Lung (tissue), 12 donors: Measurements from ENCODE around the gene KDM4E. TPM values are rescaled to one million over a fixed set of nuclear protein-coding genes. Genes with fewer than 3 reads are reported as not detected.

Experiments used
- ATAC-seq: fragments of 200-7000 bp; cut with Tn5 transposase; one replicate; pipeline ENCODE4 v1.9.1; 2020; ENCODE audit warnings: moderate number of reproducible peaks; ENCODE audit not compliant: insufficient read depth, low FRiP score
- DNase-seq, 3 donors: peaks; one replicate each; pipeline ENCODE4 v3.0.0-alpha.2; 2013 to 2017
- H3K27ac ChIP-seq, 2 donors: one replicate each; pipeline ENCODE4 v1.5.1; 2013; ENCODE audit warnings: mild to moderate bottlenecking in 2 of 2, moderate library complexity in 2 of 2, control low read depth in 1 of 2, inconsistent platforms in 1 of 2, low read depth in 1 of 2, low read length in 1 of 2
- H3K27me3 ChIP-seq, 3 donors: one replicate each; pipeline ENCODE4 v1.5.1; 2013; ENCODE audit warnings: low read length in 2 of 3; ENCODE audit not compliant: control insufficient read depth in 3 of 3, insufficient read depth in 3 of 3
- H3K36me3 ChIP-seq, 4 donors: one replicate each; pipeline ENCODE4 v1.5.1; 2013; ENCODE audit warnings: low read length in 4 of 4, mild to moderate bottlenecking in 1 of 4, moderate library complexity in 1 of 4; ENCODE audit not compliant: control insufficient read depth in 4 of 4, insufficient read depth in 4 of 4
- H3K4me1 ChIP-seq, 5 donors: one replicate each; pipeline ENCODE4 v1.5.1; 2013; ENCODE audit warnings: low read length in 5 of 5, mild to moderate bottlenecking in 2 of 5, moderate library complexity in 1 of 5; ENCODE audit not compliant: control insufficient read depth in 5 of 5, insufficient read depth in 5 of 5
- H3K4me3 ChIP-seq: one replicate; pipeline ENCODE4 v1.5.1; 2013; ENCODE audit warnings: mild to moderate bottlenecking, control low read depth, moderate library complexity
- H3K9ac ChIP-seq, 2 donors: one replicate each; pipeline ENCODE4 v1.5.1; 2013; ENCODE audit warnings: low read length in 2 of 2, control low read depth in 1 of 2; ENCODE audit not compliant: insufficient read depth in 1 of 2
- H3K9me3 ChIP-seq, 4 donors: one replicate each; pipeline ENCODE4 v1.5.1; 2013; ENCODE audit warnings: low read length in 3 of 4, mild to moderate bottlenecking in 1 of 4, moderate library complexity in 1 of 4; ENCODE audit not compliant: control insufficient read depth in 4 of 4, insufficient read depth in 3 of 4
- CTCF ChIP-seq: IDR thresholded peaks from 2 replicates; pipeline ENCODE4 v1.5.1; 2012; ENCODE audit warnings: mild to moderate bottlenecking; ENCODE audit errors: control extremely low read depth, extremely low read depth
- WGBS, 2 donors: extraction: QIAGEN DNeasy Blood & Tissue Kit; methylation state at CpG; one replicate each; pipeline ENCODE4 v1.1.7; 2013; 5-methylcytosine and 5-hydroxymethylcytosine counted together
- polyA plus RNA-seq, 2 donors: library from polyadenylated mRNA; stranded (reverse); fragments of 200-250 nt; gene quantifications; one replicate each; pipeline ENCODE4 v1.2.1, GENCODE V29; 2013
- total RNA-seq, 2 donors: library from RNA; depleted of rRNA in 1 of 2; stranded (reverse); fragments of >200 nt in 1 of 2; gene quantifications; one replicate each; pipeline ENCODE4 v1.2.1, GENCODE V29; 2014 to 2021
- donor health status: control.
- donor health status: control.
- donor health status: Bipolar disorder and iron deficiency.
- donor health status: healthy.
- donor health status: DM: yes; HTN: yes; CAD: no.

The KDM4E gene
- total and polyA plus RNA-seq, 4 donors: not detected

GRCh38 chr11:95070471-95070870, 45.4 kb downstream of the KDM4E start:
- DNase-seq (no peak), ATAC-seq (no peak)
- H3K36me3 ChIP-seq: no peaks in the 10 kb centered on the region
- no peaks in the 10 kb centered on the region for H3K9me3 ChIP-seq
- 90 to 97% methylated on average over 1 of the region's 1 CpG for WGBS, 2 donors
- H3K27ac ChIP-seq: no peak overlapping the region
- TF ChIP-seq CTCF: no peak
- no peaks in the 10 kb centered on the region for H3K27me3 ChIP-seq
- no peak overlapping the region for H3K9ac ChIP-seq
- no peak overlapping the region for H3K4me3 ChIP-seq
- H3K4me1 ChIP-seq: peaks cover 6 to 32% (median 9%) of the 10 kb centered on the region in 5 donors

GRCh38 chr11:95072948-95073347, 47.9 kb downstream of the KDM4E start:
- no peak overlapping the region for H3K27ac ChIP-seq
- DNase-seq (no peak), ATAC-seq (no peak)
- no peaks in the 10 kb centered on the region for H3K9me3 ChIP-seq
- H3K4me1 ChIP-seq: peaks cover 6 to 28% (median 11%) of the 10 kb centered on the region in 5 donors
- no peaks in the 10 kb centered on the region for H3K36me3 ChIP-seq
- no peak overlapping the region for H3K4me3 ChIP-seq
- no peaks in the 10 kb centered on the region for H3K27me3 ChIP-seq
- no peak overlapping the region for H3K9ac ChIP-seq
- TF ChIP-seq CTCF: no peak

GRCh38 chr11:95074792-95075563, 49.9 kb downstream of the KDM4E start:
- Histone ChIP-seq H3K36me3 (no peaks in the 10 kb centered on the region), H3K27me3 (no peaks in the 10 kb centered on the region), H3K4me1 (peaks cover 6 to 23% (median 11%) of the 10 kb centered on the region in 5 donors), H3K4me3 (no peak overlapping the region), H3K9me3 (no peaks in the 10 kb centered on the region), H3K27ac (peak overlapping the region in 1 of 2 donors; percentile 52), H3K9ac (peak overlapping the region in 1 of 2 donors; percentile 17)
- no peak for TF ChIP-seq CTCF
- ATAC-seq (no peak), DNase-seq (peak; percentile 54 to 71 (median 62))
- WGBS, 2 donors: 22 to 43% methylated on average over 8 of the region's 8 CpGs
